WI38 (cell line): ENCODE results near the gene CLIC5.

Experiments
- H3K4me3 ChIP-seq: 2 replicates; pipeline ENCODE4 v1.5.1; 2011; ENCODE audit warnings: low read depth, mild to moderate bottlenecking, control low read depth, low read length
- CTCF ChIP-seq: IDR thresholded peaks from 2 replicates; pipeline ENCODE4 v1.5.1; 2012; ENCODE audit warnings: low read depth, mild to moderate bottlenecking, control low read depth, low read length

The CLIC5 gene

GRCh38 chr6:45956663-45957062, 59.0 kb downstream of the CLIC5 start:
- no peak overlapping the region for H3K4me3 ChIP-seq
- TF ChIP-seq CTCF, result no peak

- TF ChIP-seq CTCF, result no peak
- H3K4me3 ChIP-seq, result no peak overlapping the region
These were observed 59.5 kb downstream of the CLIC5 start for GRCh38 chr6:45956176-45956575.

- H3K4me3 ChIP-seq, result no peak overlapping the region
- TF ChIP-seq CTCF, result no peak
These were observed 60.1 kb downstream of the CLIC5 start for GRCh38 chr6:45955597-45955996.

- no peak for TF ChIP-seq CTCF
- H3K4me3 ChIP-seq, result no peak overlapping the region
These were observed 63.1 kb downstream of the CLIC5 start for GRCh38 chr6:45952546-45952945.

GRCh38 chr6:45952168-45952529, 63.5 kb downstream of the CLIC5 start:
- TF ChIP-seq CTCF, result no peak
- no peak overlapping the region for H3K4me3 ChIP-seq

GRCh38 chr6:45951321-45952167, 64.1 kb downstream of the CLIC5 start:
- H3K4me3 ChIP-seq, result no peak overlapping the region
- no peak for TF ChIP-seq CTCF

- H3K4me3 ChIP-seq, result no peak overlapping the region
- TF ChIP-seq CTCF, result no peak
These were observed 66.4 kb downstream of the CLIC5 start for GRCh38 chr6:45949256-45949655.
